Naive thymus-derived CD4-positive, alpha-beta T cell (primary cell): Measurements from ENCODE around the gene SPTA1. TPM values are rescaled to one million over a fixed set of nuclear protein-coding genes. Genes with fewer than 3 reads are reported as not detected.

Source experiments
- ATAC-seq: fragments of 150-1000 bp; cut with Tn5 transposase; 2 replicates; pipeline ENCODE4 v1.10.0; 2021; ENCODE audit warnings: mild to moderate bottlenecking, moderate library complexity
- CTCF ChIA-PET: fragments of 350-600 bp; sonication (Branson Sonifier 250); formaldehyde crosslinking; loops from one replicate; lab custom pipeline; 2021; ENCODE audit warnings: antibody characterized with exemption; lab: Charles Lee
- POLR2A ChIA-PET: fragments of 350-600 bp; sonication (Branson Sonifier 250); formaldehyde crosslinking; loops from one replicate; lab custom pipeline; 2021; ENCODE audit warnings: antibody characterized with exemption, inconsistent platforms; lab: Charles Lee
- DNase-seq, 9 donors: peaks; one replicate each; pipeline versions ENCODE4 v3.0.0 to v3.0.0-alpha.2; 2020 to 2022; ENCODE audit warnings: mixed read lengths in 1 of 9
- H3K27ac ChIP-seq: one replicate; pipeline ENCODE4 v1.7.0; 2013; ENCODE audit warnings: mild to moderate bottlenecking, low read depth, low read length, moderate library complexity
- H3K27me3 ChIP-seq, 2 donors: one replicate each; pipeline ENCODE4 v1.7.0; 2013; ENCODE audit warnings: low read length in 2 of 2, mild to moderate bottlenecking in 2 of 2, moderate library complexity in 2 of 2; ENCODE audit not compliant: control insufficient read depth in 2 of 2, insufficient read depth in 2 of 2
- H3K36me3 ChIP-seq, 3 experiments: 1 replicate in 2 of 3; 2 replicates in 1 of 3; pipeline ENCODE4 v1.7.0; 2013; ENCODE audit warnings: low read length in 3 of 3, mild to moderate bottlenecking in 3 of 3, moderate library complexity in 1 of 3; ENCODE audit not compliant: insufficient read depth in 3 of 3, control insufficient read depth in 2 of 3
- H3K4me1 ChIP-seq, 2 donors: one replicate each; pipeline ENCODE4 v1.7.0; 2013; ENCODE audit warnings: low read length in 2 of 2, mild to moderate bottlenecking in 2 of 2, moderate library complexity in 1 of 2; ENCODE audit not compliant: control insufficient read depth in 2 of 2, insufficient read depth in 2 of 2
- H3K4me3 ChIP-seq: 2 replicates; pipeline ENCODE4 v1.7.0; 2013; ENCODE audit warnings: mild to moderate bottlenecking, low read length
- H3K9me3 ChIP-seq, 3 experiments: 1 replicate in 2 of 3; 2 replicates in 1 of 3; pipeline ENCODE4 v1.7.0; 2013; ENCODE audit warnings: low read length in 3 of 3; ENCODE audit not compliant: control insufficient read depth in 2 of 3
- H3K27ac Mint-ChIP-seq, 9 donors: one replicate each; pipeline ENCODE4 v1.8.0; 2020 to 2022; ENCODE audit warnings: mixed read lengths in 9 of 9, mild to moderate bottlenecking in 8 of 9, moderate library complexity in 5 of 9, inconsistent platforms in 2 of 9
- H3K27me3 Mint-ChIP-seq, 5 donors: one replicate each; pipeline ENCODE4 v1.8.0; 2021 to 2022; ENCODE audit warnings: mixed read lengths in 5 of 5, mild to moderate bottlenecking in 1 of 5
- H3K36me3 Mint-ChIP-seq, 5 donors: one replicate each; pipeline ENCODE4 v1.8.0; 2020 to 2022; ENCODE audit warnings: mixed read lengths in 5 of 5, mild to moderate bottlenecking in 3 of 5, inconsistent platforms in 1 of 5
- H3K4me1 Mint-ChIP-seq, 7 donors: one replicate each; pipeline ENCODE4 v1.8.0; 2020 to 2022; ENCODE audit warnings: mixed read lengths in 7 of 7, mild to moderate bottlenecking in 3 of 7, inconsistent platforms in 1 of 7
- H3K4me3 Mint-ChIP-seq, 10 donors: one replicate each; pipeline ENCODE4 v1.8.0; 2020 to 2022; ENCODE audit warnings: mild to moderate bottlenecking in 10 of 10, mixed read lengths in 10 of 10, moderate library complexity in 6 of 10, inconsistent platforms in 2 of 10
- H3K9me3 Mint-ChIP-seq, 11 donors: one replicate each; pipeline ENCODE4 v1.8.0; 2020 to 2022; ENCODE audit warnings: mixed read lengths in 11 of 11, mild to moderate bottlenecking in 4 of 11, inconsistent platforms in 1 of 11, moderate library complexity in 1 of 11
- intact Hi-C, 2 donors: fragments of 100-400 bp; cut with micrococcal nuclease; formaldehyde crosslinking; loops; one replicate each; pipeline ENCODE4 v1.15.1; 2023
- polyA plus RNA-seq, 2 donors: library from polyadenylated mRNA; unstranded; fragments of 300-500 nt; fragmentation: Illumina TruSeq; gene quantifications; one replicate each; pipeline ENCODE4 v1.2.3, GENCODE V29; 2021
- total RNA-seq, 6 experiments: library from RNA in 5 of 6; stranded (reverse) in 5 of 6; gene quantifications; 1 replicate in 5 of 6; 2 replicates in 1 of 6; pipeline ENCODE4 v1.2.3 and lab custom pipeline; 2021 to 2026

Gene SPTA1
- total and polyA plus RNA-seq, 7 experiments from 2014 or later, result not detected

DNA sequence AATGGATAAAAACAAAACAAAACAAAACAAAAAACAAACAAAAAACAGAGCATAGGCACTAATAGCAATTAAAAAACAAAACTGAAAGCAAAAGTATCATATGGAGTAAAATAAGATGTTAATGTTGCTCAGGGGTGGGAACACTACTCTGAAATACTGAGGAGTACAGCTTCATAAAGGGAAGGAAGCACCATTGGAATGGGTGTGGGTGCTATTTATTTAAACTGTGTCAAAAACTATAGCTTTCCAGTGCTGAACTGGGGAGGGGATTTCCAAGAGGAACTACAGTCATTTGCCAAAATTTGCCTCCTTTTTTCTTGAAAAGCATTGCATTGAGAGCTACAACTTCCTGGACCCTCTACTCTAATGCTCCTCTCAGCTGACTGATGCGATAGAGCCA, 40.0 kb downstream of the SPTA1 start:
- Histone ChIP-seq H3K4me3 (no peak overlapping the region), H3K27me3 (no peaks in the 10 kb centered on the region), H3K36me3 (no peaks in the 10 kb centered on the region), H3K27ac (no peak overlapping the region), H3K4me1 (peaks cover 0 to 5% of the 10 kb centered on the region in 2 donors), H3K9me3 (no peaks in the 10 kb centered on the region)
- CTCF ChIA-PET, result no interaction called here
- H3K4me3 Mint-ChIP-seq, result peak overlapping the region in 5 of 10 donors; percentile 26 to 50 (median 47)
- peak overlapping the region in 1 of 9 donors; percentile 35 for H3K27ac Mint-ChIP-seq
- POLR2A ChIA-PET, result no interaction called here
- peaks cover 0 to 2% (median 0%) of the 10 kb centered on the region in 11 donors for H3K9me3 Mint-ChIP-seq
- H3K36me3 Mint-ChIP-seq, result no peaks in the 10 kb centered on the region
- DNase-seq (no peak), ATAC-seq (peak; percentile 68)
- peaks cover 0 to 4% (median 0%) of the 10 kb centered on the region in 5 donors for H3K27me3 Mint-ChIP-seq
- intact Hi-C loops, result loop anchor here in 1 of 2 donors (10.0 kb wide), 1 partner anchor 442 kb away; no protein-coding TSS in a partner anchor
- peaks cover 0 to 20% (median 11%) of the 10 kb centered on the region in 7 donors for H3K4me1 Mint-ChIP-seq

DNA sequence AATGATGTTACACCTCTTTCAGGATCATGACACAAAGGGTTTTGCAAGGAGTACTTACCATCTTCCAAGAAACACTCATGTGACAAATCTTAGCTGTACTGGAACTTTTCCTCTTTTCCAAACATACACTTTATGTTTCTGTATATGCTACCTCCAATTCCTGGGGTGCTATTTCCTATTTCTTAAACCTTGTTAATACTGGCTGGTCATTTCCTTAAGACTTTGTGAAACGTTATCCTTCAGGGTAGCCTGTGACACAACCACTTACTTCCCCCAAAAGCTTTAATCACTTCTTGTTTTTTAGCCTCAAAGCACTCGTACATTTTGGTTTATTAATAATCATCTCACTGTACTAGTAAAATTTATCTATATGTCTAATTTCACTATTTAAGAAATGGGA, 42.1 kb downstream of the SPTA1 start:
- POLR2A ChIA-PET, result no interaction called here
- Mint-ChIP-seq H3K36me3 (no peaks in the 10 kb centered on the region), H3K4me1 (peaks cover 0 to 20% (median 11%) of the 10 kb centered on the region in 7 donors), H3K9me3 (peaks cover 0 to 2% (median 0%) of the 10 kb centered on the region in 11 donors), H3K4me3 (no peak overlapping the region), H3K27ac (no peak overlapping the region), H3K27me3 (peaks cover 0 to 4% (median 0%) of the 10 kb centered on the region in 5 donors)
- DNase-seq (no peak), ATAC-seq (peak; percentile 53)
- no peaks in the 10 kb centered on the region for H3K9me3 ChIP-seq
- intact Hi-C loops, result loop anchor here in 1 of 2 donors (10.0 kb wide), 1 partner anchor 440 kb away; no protein-coding TSS in a partner anchor
- H3K36me3 ChIP-seq, result no peaks in the 10 kb centered on the region
- H3K27ac ChIP-seq, result no peak overlapping the region
- H3K4me3 ChIP-seq, result no peak overlapping the region
- H3K27me3 ChIP-seq, result no peaks in the 10 kb centered on the region
- CTCF ChIA-PET, result no interaction called here
- peaks cover 0 to 5% of the 10 kb centered on the region in 2 donors for H3K4me1 ChIP-seq

DNA sequence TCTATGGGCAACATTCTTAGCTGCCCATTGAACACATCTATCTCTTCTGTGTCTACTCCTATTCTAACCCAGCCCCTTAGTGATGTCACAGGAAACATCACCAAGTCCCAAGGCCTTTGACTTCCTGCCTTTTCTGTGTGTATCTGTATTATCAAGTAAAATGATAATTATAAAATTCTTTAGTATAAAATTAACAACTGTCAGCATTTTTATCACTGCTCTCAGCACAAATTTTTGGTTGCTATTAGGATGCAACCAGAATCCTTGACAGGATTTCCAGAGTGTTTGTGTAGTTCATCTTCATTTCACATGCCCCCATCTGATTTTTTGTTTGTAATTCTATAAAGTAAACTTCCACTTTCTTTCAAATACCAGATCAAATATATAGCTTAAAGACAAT, 47.6 kb downstream of the SPTA1 start:
- Histone ChIP-seq H3K27me3 (no peaks in the 10 kb centered on the region), H3K4me3 (no peak overlapping the region), H3K36me3 (no peaks in the 10 kb centered on the region), H3K4me1 (no peaks in the 10 kb centered on the region), H3K9me3 (no peaks in the 10 kb centered on the region), H3K27ac (no peak overlapping the region)
- ATAC-seq (no peak), DNase-seq (no peak)
- H3K4me1 Mint-ChIP-seq, result no peaks in the 10 kb centered on the region
- peaks cover 0 to 7% (median 4%) of the 10 kb centered on the region in 5 donors for H3K27me3 Mint-ChIP-seq
- intact Hi-C loops, result no loop called here
- H3K4me3 Mint-ChIP-seq, result no peak overlapping the region
- H3K36me3 Mint-ChIP-seq, result no peaks in the 10 kb centered on the region
- no peak overlapping the region for H3K27ac Mint-ChIP-seq
- ChIA-PET POLR2A (no interaction called here), CTCF (no interaction called here)
- peaks cover 0 to 2% (median 0%) of the 10 kb centered on the region in 11 donors for H3K9me3 Mint-ChIP-seq

DNA sequence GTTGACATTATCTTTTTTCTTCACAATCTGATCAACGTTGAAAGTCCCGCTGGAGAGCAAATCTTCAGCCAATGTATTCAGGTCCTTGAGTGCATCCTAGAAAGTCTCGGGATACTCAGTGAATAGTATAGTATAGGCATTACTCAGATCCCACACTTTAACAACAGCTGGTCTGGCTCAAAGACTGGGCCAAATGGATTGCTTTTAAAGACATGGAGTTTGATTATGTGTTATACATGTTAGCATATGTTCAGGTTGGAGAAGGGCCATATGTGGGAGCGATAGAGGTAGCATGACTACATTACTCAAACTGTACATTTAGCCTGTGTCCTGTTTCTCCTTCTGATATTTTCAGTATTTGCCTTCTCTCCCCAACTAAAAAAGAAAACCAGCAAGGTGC, 48.4 kb downstream of the SPTA1 start:
- no peak overlapping the region for H3K27ac Mint-ChIP-seq
- Histone ChIP-seq H3K27ac (no peak overlapping the region), H3K4me1 (no peaks in the 10 kb centered on the region), H3K4me3 (no peak overlapping the region), H3K27me3 (no peaks in the 10 kb centered on the region), H3K36me3 (no peaks in the 10 kb centered on the region), H3K9me3 (no peaks in the 10 kb centered on the region)
- ChIA-PET CTCF (no interaction called here), POLR2A (no interaction called here)
- peaks cover 0 to 2% (median 0%) of the 10 kb centered on the region in 11 donors for H3K9me3 Mint-ChIP-seq
- H3K36me3 Mint-ChIP-seq, result no peaks in the 10 kb centered on the region
- no peak overlapping the region for H3K4me3 Mint-ChIP-seq
- ATAC-seq (no peak), DNase-seq (no peak)
- no peaks in the 10 kb centered on the region for H3K4me1 Mint-ChIP-seq
- H3K27me3 Mint-ChIP-seq, result peaks cover 0 to 7% (median 4%) of the 10 kb centered on the region in 5 donors
- intact Hi-C loops, result no loop called here

DNA sequence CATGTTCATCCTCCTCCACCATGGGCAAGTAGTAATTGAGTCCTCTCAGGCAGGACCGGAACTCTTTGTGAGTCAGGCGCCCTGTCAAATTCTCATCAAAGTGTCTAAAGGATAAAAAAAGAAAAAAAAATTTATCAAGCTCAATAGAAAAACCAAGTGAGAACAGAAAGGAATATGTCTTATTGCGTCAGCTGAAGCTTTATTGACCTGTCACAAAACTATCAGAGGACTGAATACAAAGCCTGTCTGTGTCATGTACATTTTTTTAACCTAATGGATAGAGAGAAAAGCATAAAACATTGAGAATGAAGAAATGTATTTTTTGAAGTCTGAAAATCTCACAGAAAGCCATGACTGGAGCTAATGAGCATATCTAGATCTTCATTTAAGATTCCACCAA, 72.8 kb downstream of the SPTA1 start:
- CTCF ChIA-PET, result no interaction called here
- no peak overlapping the region for H3K27ac Mint-ChIP-seq
- DNase-seq, result no peak

DNA sequence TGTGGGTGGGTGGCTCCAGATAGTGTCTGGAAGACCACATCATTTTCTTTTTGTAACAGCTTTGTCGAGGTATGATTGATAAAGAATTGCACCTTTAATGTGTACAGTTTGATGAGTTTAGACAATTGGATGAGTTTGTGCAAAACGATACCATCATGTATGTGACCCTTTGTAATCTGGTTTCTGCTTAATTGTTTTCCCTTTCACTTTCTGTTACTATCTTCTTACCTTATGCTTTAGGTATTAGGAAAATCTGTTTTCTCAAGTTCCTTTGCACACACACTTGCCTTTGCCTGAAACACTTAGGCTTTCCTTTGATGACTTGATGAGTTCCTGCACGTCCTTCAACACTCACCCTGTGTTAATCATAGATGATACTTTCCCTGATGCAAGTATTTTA, 74.6 kb downstream of the SPTA1 start:
- peaks cover 0 to 3% (median 0%) of the 10 kb centered on the region in 7 donors for H3K4me1 Mint-ChIP-seq
- Histone ChIP-seq H3K36me3 (no peaks in the 10 kb centered on the region), H3K27me3 (no peaks in the 10 kb centered on the region), H3K4me3 (no peak overlapping the region), H3K27ac (no peak overlapping the region), H3K4me1 (no peaks in the 10 kb centered on the region), H3K9me3 (no peaks in the 10 kb centered on the region)
- ChIA-PET CTCF (no interaction called here), POLR2A (no interaction called here)
- peaks cover 2 to 17% (median 8%) of the 10 kb centered on the region in 5 donors for H3K27me3 Mint-ChIP-seq
- H3K36me3 Mint-ChIP-seq, result peaks cover 0 to 3% (median 0%) of the 10 kb centered on the region in 5 donors
- no peak overlapping the region for H3K27ac Mint-ChIP-seq
- H3K9me3 Mint-ChIP-seq, result peaks cover 0 to under 1% (median 0%) of the 10 kb centered on the region in 11 donors
- DNase-seq (no peak), ATAC-seq (no peak)
- intact Hi-C loops, result no loop called here
- no peak overlapping the region for H3K4me3 Mint-ChIP-seq

More for the DNA sequence above, 72.8 kb downstream of the SPTA1 start:
- Mint-ChIP-seq H3K4me1 (peaks cover 0 to 3% (median 0%) of the 10 kb centered on the region in 7 donors), H3K4me3 (no peak overlapping the region), H3K36me3 (peaks cover 0 to 3% (median 0%) of the 10 kb centered on the region in 5 donors), H3K27me3 (peaks cover 5 to 17% (median 10%) of the 10 kb centered on the region in 5 donors), H3K9me3 (no peaks in the 10 kb centered on the region)
- Histone ChIP-seq H3K4me3 (no peak overlapping the region), H3K4me1 (no peaks in the 10 kb centered on the region), H3K27ac (no peak overlapping the region), H3K36me3 (no peaks in the 10 kb centered on the region), H3K9me3 (no peaks in the 10 kb centered on the region), H3K27me3 (no peaks in the 10 kb centered on the region)
- ATAC-seq, result no peak
- POLR2A ChIA-PET, result no interaction called here
- intact Hi-C loops, result no loop called here

DNA sequence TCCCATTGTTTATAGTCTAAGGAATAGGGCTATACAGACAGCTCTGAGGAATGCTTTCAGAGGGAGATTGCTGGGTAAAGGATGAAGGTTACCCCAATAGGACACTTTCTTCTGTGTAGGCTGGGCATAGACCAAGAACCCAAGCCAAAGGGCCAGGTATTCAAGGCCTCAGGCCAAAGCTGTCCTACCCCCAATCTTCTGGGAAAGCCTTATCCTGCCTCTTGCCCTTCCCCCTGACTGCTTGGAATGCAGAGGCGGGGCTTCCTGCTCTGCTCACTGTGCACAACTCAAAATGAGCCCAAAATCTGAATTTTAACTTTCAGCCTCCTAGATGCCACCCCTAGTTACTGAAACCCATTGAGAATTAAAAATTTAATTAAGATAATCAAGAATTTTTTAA, 79.2 kb downstream of the SPTA1 start:
- DNase-seq, result no peak
- ChIA-PET POLR2A (interaction anchor here (0.7 kb wide), 1 partner anchor 451 kb away, joined by 4 read pairs; no protein-coding TSS in a partner anchor), CTCF (no interaction called here)
- H3K36me3 Mint-ChIP-seq, result peaks cover 0 to 3% (median 0%) of the 10 kb centered on the region in 5 donors
- H3K4me3 Mint-ChIP-seq, result no peak overlapping the region
- H3K4me3 ChIP-seq, result no peak overlapping the region
- no peak overlapping the region for H3K27ac ChIP-seq
- intact Hi-C loops, result no loop called here
- no peaks in the 10 kb centered on the region for H3K27me3 ChIP-seq
- H3K27me3 Mint-ChIP-seq, result peaks cover 0 to 10% (median 4%) of the 10 kb centered on the region in 5 donors
- H3K9me3 Mint-ChIP-seq, result peaks cover 0 to 3% (median 0%) of the 10 kb centered on the region in 11 donors
- no peak for ATAC-seq
- no peaks in the 10 kb centered on the region for H3K4me1 ChIP-seq
- H3K4me1 Mint-ChIP-seq, result peaks cover 0 to 3% (median 0%) of the 10 kb centered on the region in 7 donors
- no peaks in the 10 kb centered on the region for H3K9me3 ChIP-seq
- H3K36me3 ChIP-seq, result no peaks in the 10 kb centered on the region
- no peak overlapping the region for H3K27ac Mint-ChIP-seq
